Uterus (tissue), 2 donors: ENCODE measurements around the gene TOMM20L.

Experiments
- POLR2A ChIP-seq, 2 donors: fragments of 450-650 bp; IDR thresholded peaks; one replicate each; pipeline ENCODE4 v1.6.1; 2016; ENCODE audit warnings: antibody characterized with exemption in 2 of 2, mild to moderate bottlenecking in 1 of 2, moderate library complexity in 1 of 2
- TF ChIP-seq, protein P1 (sequence below), 4 experiments: fragments of 200-600 bp in 2 of 4; fragments of 450-650 bp in 2 of 4; sonication (generic) in 2 of 4; IDR thresholded peaks; one replicate each; pipeline ENCODE4 v1.5.1; 2016 to 2019; ENCODE audit warnings: antibody characterized with exemption in 4 of 4, mild to moderate bottlenecking in 2 of 4, moderate library complexity in 1 of 4

DNA sequence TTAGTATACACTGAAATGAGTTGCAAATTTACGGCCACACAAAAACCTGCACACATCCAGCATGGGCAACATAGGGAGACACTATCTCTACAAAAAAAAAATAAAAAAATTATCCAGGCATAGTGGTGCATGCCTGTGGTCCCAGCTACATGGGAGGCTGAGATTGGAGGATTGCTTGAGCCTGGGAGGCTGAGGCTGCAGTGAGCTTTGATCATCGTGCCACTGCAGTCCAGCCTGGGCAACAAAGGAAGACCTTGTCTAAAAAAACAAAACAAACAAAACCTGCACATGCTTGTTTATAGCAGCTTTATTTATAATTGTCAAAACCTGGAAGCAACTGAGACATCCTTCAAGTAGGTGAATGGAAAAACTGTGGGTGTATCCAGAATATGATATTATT, 4.9 kb upstream of the TOMM20L start:
- TF ChIP-seq, protein P1, sequence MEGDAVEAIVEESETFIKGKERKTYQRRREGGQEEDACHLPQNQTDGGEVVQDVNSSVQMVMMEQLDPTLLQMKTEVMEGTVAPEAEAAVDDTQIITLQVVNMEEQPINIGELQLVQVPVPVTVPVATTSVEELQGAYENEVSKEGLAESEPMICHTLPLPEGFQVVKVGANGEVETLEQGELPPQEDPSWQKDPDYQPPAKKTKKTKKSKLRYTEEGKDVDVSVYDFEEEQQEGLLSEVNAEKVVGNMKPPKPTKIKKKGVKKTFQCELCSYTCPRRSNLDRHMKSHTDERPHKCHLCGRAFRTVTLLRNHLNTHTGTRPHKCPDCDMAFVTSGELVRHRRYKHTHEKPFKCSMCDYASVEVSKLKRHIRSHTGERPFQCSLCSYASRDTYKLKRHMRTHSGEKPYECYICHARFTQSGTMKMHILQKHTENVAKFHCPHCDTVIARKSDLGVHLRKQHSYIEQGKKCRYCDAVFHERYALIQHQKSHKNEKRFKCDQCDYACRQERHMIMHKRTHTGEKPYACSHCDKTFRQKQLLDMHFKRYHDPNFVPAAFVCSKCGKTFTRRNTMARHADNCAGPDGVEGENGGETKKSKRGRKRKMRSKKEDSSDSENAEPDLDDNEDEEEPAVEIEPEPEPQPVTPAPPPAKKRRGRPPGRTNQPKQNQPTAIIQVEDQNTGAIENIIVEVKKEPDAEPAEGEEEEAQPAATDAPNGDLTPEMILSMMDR (IDR thresholded peaks at IDR 0.05) = no peak
- TF ChIP-seq POLR2A (IDR thresholded peaks at IDR 0.05) = no peak
